ENCODE results near the gene TSEN54.

TSEN54 gene

GRCh38 chr17:75548813-75549212 is 32.5 kb downstream of the TSEN54 start:
- no peak for DNase-seq

- DNase-seq, result no peak
Measured at GRCh38 chr17:75549246-75550138, 33.2 kb downstream of the TSEN54 start.

- DNase-seq, result no peak
Measured at GRCh38 chr17:75550139-75550465, 33.8 kb downstream of the TSEN54 start.

- DNase-seq, result no peak
Measured at GRCh38 chr17:75551266-75551665, 34.9 kb downstream of the TSEN54 start.

GRCh38 chr17:75552425-75553294 is 36.3 kb downstream of the TSEN54 start:
- no peak for DNase-seq

- no peak for DNase-seq
Measured at GRCh38 chr17:75553295-75554110, 37.2 kb downstream of the TSEN54 start.

GRCh38 chr17:75555679-75556153 is 39.4 kb downstream of the TSEN54 start:
- DNase-seq, result no peak

GRCh38 chr17:75557075-75557851 is 40.9 kb downstream of the TSEN54 start:
- DNase-seq, result no peak

GRCh38 chr17:75557852-75558665 is 41.7 kb downstream of the TSEN54 start:
- no peak for DNase-seq

GRCh38 chr17:75558666-75559530 is 42.6 kb downstream of the TSEN54 start:
- no peak for DNase-seq

GRCh38 chr17:75559958-75560533 is 43.7 kb downstream of the TSEN54 start:
- no peak for DNase-seq

GRCh38 chr17:75561927-75562603 is 45.7 kb downstream of the TSEN54 start:
- no peak for DNase-seq

GRCh38 chr17:75563063-75563758 is 46.9 kb downstream of the TSEN54 start:
- DNase-seq, result no peak

- no peak for DNase-seq
Measured at GRCh38 chr17:75564195-75564594, 47.9 kb downstream of the TSEN54 start.

GRCh38 chr17:75565066-75565465 is 48.7 kb downstream of the TSEN54 start:
- DNase-seq, result no peak

GRCh38 chr17:75565618-75566017 is 49.3 kb downstream of the TSEN54 start:
- no peak for DNase-seq

GRCh38 chr17:75566416-75566815 is 50.1 kb downstream of the TSEN54 start:
- no peak for DNase-seq

- DNase-seq, result no peak
Measured at GRCh38 chr17:75566834-75567233, 50.5 kb downstream of the TSEN54 start.
